OCI-LY7 (cell line): ENCODE measurements around the gene STXBP6. TPM values are rescaled to one million over a fixed set of nuclear protein-coding genes. Genes with fewer than 3 reads are reported as not detected.

Experiments used
- BruUV-seq: library from RNA; stranded (reverse); fragments of 400-500 nt; replicated peaks from 2 replicates; lab custom pipeline; 2021; lab: Mats Ljungman, UMichigan
- CTCF ChIA-PET: fragments of 300-600 bp; sonication (Branson Sonifier 250); formaldehyde crosslinking; loops from one replicate; lab custom pipeline; 2022; ENCODE audit warnings: antibody characterized with exemption; ENCODE audit not compliant: unreplicated experiment; lab: Charles Lee
- POLR2A ChIA-PET: fragments of 300-600 bp; sonication (Branson Sonifier 250); formaldehyde crosslinking; loops from one replicate; lab custom pipeline; 2022; ENCODE audit warnings: antibody characterized with exemption; lab: Charles Lee
- DNase-seq: peaks from one replicate; pipeline ENCODE4 v3.0.0-alpha.2; 2015; ENCODE audit warnings: low spot score
- H2AFZ ChIP-seq: fragments of 200-600 bp; sonication (generic), shearing (Covaris generic); 2 replicates; pipeline ENCODE4 v1.6.1; 2014; ENCODE audit warnings: mild to moderate bottlenecking, antibody characterized with exemption, low read length, moderate library complexity
- H3K27ac ChIP-seq: fragments of 200-600 bp; sonication (generic); 2 replicates; pipeline ENCODE4 v1.5.1; 2014; ENCODE audit warnings: mixed run types, low read depth, mild to moderate bottlenecking, moderate library complexity, low read length, inconsistent platforms; ENCODE audit not compliant: poor library complexity, severe bottlenecking
- H3K36me3 ChIP-seq: fragments of 200-600 bp; sonication (generic); 2 replicates; pipeline ENCODE4 v1.6.1; 2014; ENCODE audit warnings: mild to moderate bottlenecking, antibody characterized with exemption, low read length, moderate library complexity, mixed read lengths; ENCODE audit not compliant: insufficient read depth
- H3K4me1 ChIP-seq: fragments of 200-600 bp; sonication (generic); 2 replicates; pipeline ENCODE4 v1.5.1; 2014; ENCODE audit warnings: mild to moderate bottlenecking, low read length; ENCODE audit not compliant: insufficient read depth, poor library complexity, severe bottlenecking
- H3K4me2 ChIP-seq: fragments of 200-600 bp; sonication (generic); 2 replicates; pipeline ENCODE4 v1.6.1; 2014; ENCODE audit warnings: mild to moderate bottlenecking, low read length
- H3K4me3 ChIP-seq: fragments of 200-600 bp; sonication (generic); 2 replicates; pipeline ENCODE4 v1.5.1; 2014; ENCODE audit warnings: mild to moderate bottlenecking, low read depth, low read length; ENCODE audit not compliant: poor library complexity, severe bottlenecking
- H3K79me2 ChIP-seq: fragments of 200-600 bp; sonication (generic); 2 replicates; pipeline ENCODE4 v1.6.1; 2016; ENCODE audit warnings: low read depth, mild to moderate bottlenecking, low read length, moderate library complexity, mixed read lengths; ENCODE audit not compliant: insufficient read depth
- H3K9me2 ChIP-seq: fragments of 200-600 bp; sonication (generic); 2 replicates; pipeline ENCODE4 v1.6.1; 2016; ENCODE audit warnings: mild to moderate bottlenecking, low read length, mixed read lengths; ENCODE audit not compliant: insufficient read depth
- H3K9me3 ChIP-seq: fragments of 200-600 bp; sonication (generic); 2 replicates; pipeline ENCODE4 v1.6.1; 2014; ENCODE audit warnings: mild to moderate bottlenecking, mixed run types, low read length, mixed read lengths
- H4K20me1 ChIP-seq: fragments of 200-600 bp; sonication (generic); 2 replicates; pipeline ENCODE4 v1.6.1; 2014; ENCODE audit warnings: mild to moderate bottlenecking, antibody characterized with exemption, low read length, moderate library complexity, mixed read lengths; ENCODE audit not compliant: insufficient read depth
- CTCF ChIP-seq: fragments of 200-600 bp; sonication (generic); conservative IDR thresholded peaks from 2 replicates; pipeline ENCODE4 v1.5.1; 2014; ENCODE audit warnings: mild to moderate bottlenecking, antibody characterized with exemption, low read length, moderate library complexity, mixed read lengths
- EZH2phosphoT487 ChIP-seq: fragments of 200-600 bp; sonication (generic); IDR thresholded peaks from 2 replicates; pipeline ENCODE4 v1.6.1; 2018; ENCODE audit warnings: low read depth, borderline replicate concordance, mild to moderate bottlenecking, mixed run types, antibody characterized with exemption, low read length, moderate library complexity, mixed read lengths
- intact Hi-C: fragments of 100-400 bp; cut with micrococcal nuclease; formaldehyde crosslinking; loops from one replicate; pipeline ENCODE4 v1.10.0; 2022; ENCODE audit not compliant: unreplicated experiment
- total RNA-seq, 2 experiments: library from RNA; depleted of rRNA in 1 of 2; stranded (reverse); fragments of >200 nt in 1 of 2; shearing (Covaris generic) in 1 of 2; gene quantifications; 2 replicates each; pipeline ENCODE4 v1.2.3, GENCODE V29; 2014 to 2022

The STXBP6 gene
- total RNA-seq, 2 experiments from 2014 or later, result 0.48 TPM; not detected in 1

DNA sequence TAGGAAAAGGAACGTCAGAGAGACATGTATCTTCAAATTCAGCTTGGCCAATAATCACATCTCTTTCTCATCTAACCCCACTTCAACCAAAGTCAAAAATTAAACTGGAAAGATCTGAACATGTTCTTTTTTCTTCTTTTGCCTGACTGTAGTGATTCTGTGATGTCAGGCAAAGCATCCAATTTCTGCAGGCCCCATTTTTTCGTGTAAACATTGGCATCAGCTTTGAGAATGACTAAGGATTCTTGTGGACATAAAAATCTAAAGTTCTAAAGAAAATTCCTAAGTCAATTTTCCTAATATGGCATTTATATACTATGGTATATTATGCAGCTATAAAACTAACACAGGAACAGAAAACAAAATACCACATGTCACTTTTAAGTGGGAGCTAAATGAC is 89.1 kb downstream of the STXBP6 start:
- no peak overlapping the region for H3K4me2 ChIP-seq
- no peak overlapping the region for H3K4me3 ChIP-seq
- H3K79me2 ChIP-seq, result no peaks in the 10 kb centered on the region
- no TSS peak for BruUV-seq
- no peaks in the 10 kb centered on the region for H3K4me1 ChIP-seq
- H3K36me3 ChIP-seq, result no peaks in the 10 kb centered on the region
- H4K20me1 ChIP-seq, result no peaks in the 10 kb centered on the region
- POLR2A ChIA-PET, result no interaction called here
- intact Hi-C loops, result no loop called here
- H3K9me3 ChIP-seq, result no peaks in the 10 kb centered on the region
- H2AFZ ChIP-seq, result no peak overlapping the region
- CTCF ChIA-PET, result no interaction called here
- no peak overlapping the region for H3K27ac ChIP-seq
- DNase-seq, result no peak
- H3K9me2 ChIP-seq, result no peaks in the 10 kb centered on the region
- no peak for TF ChIP-seq EZH2phosphoT487
- TF ChIP-seq CTCF, result no peak

DNA sequence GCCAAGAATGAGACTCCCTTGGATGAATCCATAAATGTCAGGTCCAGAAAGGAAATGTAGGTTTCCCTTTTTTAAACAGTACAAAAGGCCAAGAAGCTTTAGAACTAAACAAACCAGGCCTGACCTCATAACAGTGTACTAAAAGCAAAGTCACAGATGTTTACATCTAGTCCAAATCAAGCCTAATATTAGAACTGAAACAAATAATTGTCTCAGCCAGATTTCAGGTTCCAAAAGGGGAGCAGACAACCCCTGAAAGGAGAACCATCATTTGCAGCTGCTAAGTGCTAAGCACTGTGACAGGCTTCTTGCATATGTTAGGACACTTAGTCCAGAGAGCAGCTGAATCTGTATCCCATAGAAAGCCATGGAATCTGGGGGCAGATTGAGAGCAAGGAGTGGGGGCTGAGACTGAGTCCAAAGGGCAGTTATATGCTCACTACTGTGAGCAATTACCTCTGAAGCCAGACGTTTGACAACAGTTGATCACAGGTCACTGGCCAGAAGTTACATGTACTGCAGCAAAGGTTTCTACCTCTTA is 90.1 kb downstream of the STXBP6 start:
- POLR2A ChIA-PET, result no interaction called here

More for the DNA sequence above, 90.1 kb downstream of the STXBP6 start:
- no peaks in the 10 kb centered on the region for H3K36me3 ChIP-seq
- intact Hi-C loops, result no loop called here
- no peak overlapping the region for H3K4me3 ChIP-seq
- TF ChIP-seq EZH2phosphoT487 (no peak), CTCF (no peak)
- H3K9me3 ChIP-seq, result no peaks in the 10 kb centered on the region
- BruUV-seq, result no TSS peak
- CTCF ChIA-PET, result no interaction called here
- H3K9me2 ChIP-seq, result no peaks in the 10 kb centered on the region
- H3K4me1 ChIP-seq, result no peaks in the 10 kb centered on the region
- H4K20me1 ChIP-seq, result no peaks in the 10 kb centered on the region
- no peak overlapping the region for H2AFZ ChIP-seq
- DNase-seq, result no peak
- no peak overlapping the region for H3K4me2 ChIP-seq
- H3K27ac ChIP-seq, result no peak overlapping the region
- no peaks in the 10 kb centered on the region for H3K79me2 ChIP-seq
